GM12891 (cell line): ENCODE data around the gene ADCY5.

ENCODE experiments used
- PAX5 ChIP-seq: IDR thresholded peaks from 2 replicates; pipeline ENCODE4 v1.6.1; 2011; ENCODE audit warnings: low read length, moderate library complexity, mild to moderate bottlenecking; ENCODE audit not compliant: insufficient read depth, severe bottlenecking
- POLR2A ChIP-seq: IDR thresholded peaks from 2 replicates; pipeline ENCODE4 v1.6.1; 2011; ENCODE audit warnings: low read depth, low read length, control low read depth
- POLR2AphosphoS5 ChIP-seq: IDR thresholded peaks from 2 replicates; pipeline ENCODE4 v1.6.1; 2011; ENCODE audit warnings: low read depth, low read length, control low read depth
- POU2F2 ChIP-seq: IDR thresholded peaks from 2 replicates; pipeline ENCODE4 v1.6.1; 2011; ENCODE audit warnings: low read depth, mild to moderate bottlenecking, control low read depth, low read length, moderate library complexity
- SPI1 ChIP-seq: IDR thresholded peaks from 2 replicates; pipeline ENCODE4 v1.6.1; 2011; ENCODE audit warnings: low read depth, low read length, control low read depth
- TAF1 ChIP-seq: IDR thresholded peaks from 2 replicates; pipeline ENCODE4 v1.6.1; 2011; ENCODE audit warnings: low read depth, low read length, control low read depth

GRCh38 chr3:123421353-123422174 lies 27.3 kb downstream of the ADCY5 start:
- TF ChIP-seq POLR2AphosphoS5 (no peak), PAX5 (no peak), POLR2A (no peak), TAF1 (no peak), SPI1 (no peak), POU2F2 (no peak)
